GM21360 (cell line): ENCODE measurements around the gene FMO5.
"Not testable (repeated sequence)": the region's sequence is repeated elsewhere in the genome, so short reads cannot be mapped to it uniquely, and the experiment has no call there.

Experiments used
- ATAC-seq: cut with Tn5 transposase; IDR thresholded peaks from one replicate; pipeline ENCODE4 v1.9.1; 2021; ENCODE audit warnings: mild to moderate bottlenecking, moderate library complexity; ENCODE audit not compliant: unreplicated experiment

The FMO5 gene

DNA sequence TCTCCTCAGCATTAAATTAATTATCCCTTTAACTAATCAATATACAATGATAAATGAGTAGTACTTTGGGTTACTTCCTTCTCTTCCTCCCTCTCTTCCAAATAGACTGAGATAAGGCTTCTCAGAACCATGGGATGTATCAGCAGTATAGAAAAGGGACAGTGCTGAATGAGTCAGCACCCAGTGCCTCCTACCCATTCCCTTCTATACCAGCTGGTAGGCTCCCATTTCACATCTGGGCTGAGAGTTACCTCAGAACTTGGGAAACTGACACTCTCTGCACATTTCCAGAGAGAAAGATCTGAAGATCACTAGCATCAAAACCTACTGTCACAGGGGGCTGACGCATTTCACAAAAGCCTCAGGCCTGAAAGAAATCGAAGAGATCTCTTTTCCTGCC, 68.0 kb downstream of the FMO5 start:
- not testable (repeated sequence) for ATAC-seq

DNA sequence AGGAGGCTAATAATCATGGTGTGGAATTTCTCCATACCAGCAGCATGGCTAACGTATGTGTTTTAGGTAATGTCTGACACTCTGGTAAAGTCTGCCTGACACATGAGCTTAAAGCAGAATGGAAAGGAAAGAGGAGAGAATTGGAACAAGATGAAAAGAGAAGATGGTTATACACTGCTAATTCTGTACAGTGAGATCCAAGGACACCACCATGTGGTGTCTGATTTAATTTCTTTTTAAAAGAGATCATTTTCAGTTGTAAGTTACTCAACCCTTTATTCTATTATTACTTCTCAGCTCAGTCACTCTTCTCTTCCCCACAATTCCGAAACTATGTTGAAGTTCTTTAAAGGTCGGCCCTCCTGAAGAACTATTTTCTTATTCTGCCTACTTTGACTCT, 68.5 kb downstream of the FMO5 start:
- no peak for ATAC-seq

DNA sequence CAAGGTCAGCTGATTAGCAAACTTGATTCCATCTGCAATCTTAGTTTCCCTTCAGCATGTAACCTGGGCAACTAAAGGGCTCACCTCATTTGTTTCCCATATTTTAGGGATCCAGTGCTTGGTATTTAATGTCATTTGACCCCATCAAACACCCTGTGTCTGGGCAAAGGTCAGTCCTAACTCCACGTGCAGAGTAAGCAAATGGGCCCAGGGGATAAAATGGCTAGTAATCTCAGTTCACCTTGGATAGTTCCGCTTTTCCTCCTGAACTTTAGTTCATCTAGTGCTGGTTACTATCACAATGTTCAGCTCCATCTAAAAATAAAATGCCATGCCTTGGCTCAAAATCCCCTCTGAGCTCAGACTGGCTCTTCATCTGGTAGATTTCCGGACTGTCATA, 72.4 kb downstream of the FMO5 start:
- no peak for ATAC-seq

DNA sequence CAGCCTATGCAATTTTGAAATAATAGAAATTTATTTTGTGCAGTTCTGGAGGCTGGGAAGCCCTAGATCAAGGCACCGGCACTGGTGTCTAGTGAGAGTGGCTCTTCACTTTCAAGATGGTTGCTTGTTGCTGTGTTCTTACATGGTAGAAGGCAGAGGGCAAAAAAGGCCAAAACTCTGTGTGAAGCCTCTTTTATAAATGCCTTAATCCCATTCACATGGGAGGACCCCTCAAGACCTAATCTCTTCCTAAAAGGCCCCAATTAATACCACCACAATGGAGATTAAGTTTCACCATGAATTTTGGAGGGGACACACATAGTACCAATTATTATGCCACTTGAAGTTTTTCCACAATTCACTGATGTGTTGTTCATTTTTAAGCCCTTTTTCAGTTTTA, 73.9 kb downstream of the FMO5 start:
- no peak for ATAC-seq

DNA sequence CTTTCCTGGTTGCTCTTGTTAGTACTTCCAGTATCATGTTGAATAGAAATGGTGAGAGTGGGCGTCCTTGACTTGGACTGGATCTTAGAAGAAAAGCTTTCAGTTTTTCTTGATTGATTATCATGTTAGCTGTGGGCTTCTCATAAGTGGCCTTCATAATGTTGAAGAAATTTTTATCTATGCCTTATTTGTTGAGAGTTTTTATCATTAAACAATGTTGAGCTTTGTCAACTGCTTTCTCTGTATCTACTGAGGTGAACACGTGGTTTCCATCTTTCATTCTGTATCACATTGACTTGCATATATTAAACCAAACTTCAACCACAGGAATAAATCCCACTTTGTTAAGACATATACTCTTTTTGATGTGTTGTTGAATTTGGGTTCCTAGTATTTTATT, 82.3 kb downstream of the FMO5 start:
- no peak for ATAC-seq
